T-helper 2 cell (primary cell): ENCODE results near the gene RALA.

Experiments used
- DNase-seq, 5 experiments: peaks; one replicate each; pipeline versions ENCODE4 v3.0.0 to v3.0.0-alpha.2; 2012 to 2022
- total RNA-seq, 2 donors: gene quantifications; one replicate each; lab custom pipeline; 2026; lab: John Stamatoyannopoulos, UW

RALA gene, protein sequence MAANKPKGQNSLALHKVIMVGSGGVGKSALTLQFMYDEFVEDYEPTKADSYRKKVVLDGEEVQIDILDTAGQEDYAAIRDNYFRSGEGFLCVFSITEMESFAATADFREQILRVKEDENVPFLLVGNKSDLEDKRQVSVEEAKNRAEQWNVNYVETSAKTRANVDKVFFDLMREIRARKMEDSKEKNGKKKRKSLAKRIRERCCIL
- 18.1 to 26.4 reads per million in 2 donors for total RNA-seq

DNA sequence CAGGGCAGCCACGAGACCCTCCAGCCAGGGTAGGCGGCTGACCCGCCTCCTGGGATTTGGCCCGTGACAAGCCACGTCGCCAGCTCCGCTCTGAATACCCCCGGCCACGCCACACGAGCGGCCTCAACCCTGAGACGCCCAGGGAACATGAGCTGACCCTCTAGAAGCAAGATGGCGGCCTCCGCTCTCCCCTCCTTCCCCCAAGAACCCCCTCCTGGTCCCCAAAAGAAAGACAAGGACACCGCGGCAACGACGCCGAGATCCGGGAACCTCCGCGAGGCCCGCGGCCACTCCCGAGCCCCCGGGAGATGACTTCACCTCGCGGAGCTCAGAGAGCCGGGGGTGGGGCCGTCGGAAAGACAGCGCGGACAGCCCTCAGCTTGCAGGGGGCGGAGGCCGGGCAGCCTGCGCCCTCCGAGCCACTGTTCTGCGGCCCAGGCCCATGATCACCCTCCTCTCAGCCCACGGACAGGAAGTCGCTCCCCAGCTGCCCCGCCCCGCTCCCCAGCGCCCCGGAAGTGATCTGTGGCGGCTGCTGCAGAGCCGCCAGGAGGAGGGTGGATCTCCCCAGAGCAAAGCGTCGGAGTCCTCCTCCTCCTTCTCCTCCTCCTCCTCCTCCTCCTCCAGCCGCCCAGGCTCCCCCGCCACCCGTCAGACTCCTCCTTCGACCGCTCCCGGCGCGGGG lies at the start of gene RALA:
Gene RALA (plus strand): TSS at position 526 of the 685 bp plus-strand sequence. CDS start 63,096 bp downstream, outside the sequence.
- DNase-seq: peak; percentile 74 to 94 (median 84)

GRCh38 chr7:39574673-39575349 lies 48.6 kb upstream of the RALA start:
- peak in 1 of 5 experiments; percentile 15 for DNase-seq

GRCh38 chr7:39577229-39577874 lies 46.0 kb upstream of the RALA start:
- DNase-seq: no peak

GRCh38 chr7:39580149-39580874 lies 43.1 kb upstream of the RALA start:
- peak; percentile 24 to 86 (median 46) for DNase-seq

DNA sequence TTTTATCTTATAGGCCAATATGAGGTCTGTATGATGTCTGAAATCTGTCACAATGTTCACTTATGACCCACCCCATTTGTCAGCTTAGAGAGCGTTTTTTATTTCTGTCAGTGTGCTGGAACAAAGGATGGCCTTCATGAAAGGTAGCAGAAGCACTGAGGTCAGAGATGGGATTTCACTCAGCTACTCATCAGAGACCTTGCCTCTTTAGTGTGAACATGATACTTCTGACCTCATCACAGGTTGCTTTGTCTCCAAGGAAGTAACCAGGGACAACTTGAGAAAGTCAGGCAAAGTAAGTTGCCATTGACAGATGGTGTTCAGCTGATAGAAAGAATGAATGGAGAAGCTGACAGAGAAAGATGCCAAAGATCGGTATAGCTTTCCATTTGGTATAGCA lies 40.8 kb upstream of the RALA start:
- no peak for DNase-seq

DNA sequence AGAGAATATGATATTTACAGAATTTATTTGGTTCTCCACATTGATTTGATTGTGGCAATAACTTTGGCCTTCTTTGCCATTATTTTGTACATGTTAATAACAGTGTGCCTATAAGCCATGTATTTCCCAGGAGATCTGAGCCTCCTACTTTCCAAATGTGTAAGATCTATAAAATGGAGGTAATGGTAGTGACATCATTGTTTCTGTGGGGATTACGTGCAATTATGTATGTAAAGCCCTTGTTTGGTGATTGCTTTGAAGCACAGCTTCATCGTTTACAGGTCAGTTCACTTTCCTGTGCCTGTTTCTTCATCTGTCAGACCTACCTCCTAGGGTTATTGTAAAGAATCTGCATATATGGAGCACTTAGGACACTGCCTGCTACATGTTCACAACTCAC lies 39.8 kb upstream of the RALA start:
- DNase-seq: no peak

DNA sequence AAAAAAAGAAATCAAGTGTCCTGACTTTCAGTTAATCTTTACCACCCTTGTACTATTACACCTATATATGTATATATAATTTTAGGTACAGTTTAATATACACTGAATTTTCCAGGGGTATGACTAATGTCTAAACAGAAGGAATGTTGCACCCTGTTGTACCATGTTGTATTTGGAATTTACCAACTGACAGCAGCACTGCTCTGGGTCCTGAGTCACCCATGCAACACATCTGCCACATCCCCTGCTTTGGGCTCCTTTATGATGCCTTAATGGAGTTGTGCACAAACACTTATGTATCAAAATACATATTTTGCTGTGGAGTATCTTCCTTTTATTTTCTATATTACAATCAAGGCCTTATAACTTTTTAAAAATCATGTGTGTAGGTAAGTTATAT lies 36.0 kb upstream of the RALA start:
- no peak for DNase-seq

- DNase-seq: no peak
Measured at GRCh38 chr7:39588416-39588815, 35.0 kb upstream of the RALA start.

GRCh38 chr7:39589323-39590111 lies 33.9 kb upstream of the RALA start:
- DNase-seq: peak in 4 of 5 experiments; percentile 24 to 92 (median 47)

- peak in 1 of 5 experiments; percentile 35 for DNase-seq
Measured at GRCh38 chr7:39592586-39592985, 30.8 kb upstream of the RALA start.

- DNase-seq: no peak
Measured at GRCh38 chr7:39594988-39595620, 28.3 kb upstream of the RALA start.

GRCh38 chr7:39602351-39602750 lies 21.0 kb upstream of the RALA start:
- DNase-seq: no peak

DNA sequence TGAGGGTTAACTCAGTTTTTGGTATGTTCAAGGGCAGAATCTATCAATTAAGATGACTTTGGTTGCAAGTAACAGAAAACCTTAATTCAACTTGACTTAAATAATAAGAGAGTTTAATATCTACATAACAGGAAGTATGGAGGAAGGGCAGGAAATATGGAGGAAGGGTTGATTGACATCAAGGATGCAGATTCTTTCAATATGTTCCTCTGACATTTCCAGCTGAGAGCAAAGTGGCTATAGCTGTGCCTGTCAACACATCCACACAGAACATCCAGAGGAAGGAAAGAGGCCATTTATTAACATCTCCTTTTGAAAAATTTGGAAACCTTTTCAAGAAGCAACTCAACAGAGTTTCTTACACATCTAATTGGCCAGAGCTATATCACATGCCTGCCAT lies 19.4 kb upstream of the RALA start:
- DNase-seq: no peak

DNA sequence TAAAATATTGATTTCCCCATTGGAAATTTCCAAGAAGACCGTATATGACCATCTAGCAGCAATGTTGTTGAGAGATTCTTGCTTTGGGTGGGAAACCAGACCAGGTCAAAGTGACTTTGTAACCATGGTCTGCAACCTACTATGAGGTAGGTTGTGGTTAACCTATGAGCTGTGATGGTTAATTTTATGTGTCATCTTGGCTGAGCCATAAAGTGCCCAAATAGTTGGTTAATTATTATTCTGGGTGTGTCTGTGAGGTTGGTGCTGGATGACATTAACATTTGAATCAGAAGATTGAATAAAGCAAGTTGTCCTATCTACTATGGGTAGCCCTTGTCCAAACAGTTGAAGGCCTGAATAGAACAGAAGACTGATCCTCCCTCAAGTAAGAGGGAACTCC lies 18.3 kb upstream of the RALA start:
- no peak for DNase-seq

DNA sequence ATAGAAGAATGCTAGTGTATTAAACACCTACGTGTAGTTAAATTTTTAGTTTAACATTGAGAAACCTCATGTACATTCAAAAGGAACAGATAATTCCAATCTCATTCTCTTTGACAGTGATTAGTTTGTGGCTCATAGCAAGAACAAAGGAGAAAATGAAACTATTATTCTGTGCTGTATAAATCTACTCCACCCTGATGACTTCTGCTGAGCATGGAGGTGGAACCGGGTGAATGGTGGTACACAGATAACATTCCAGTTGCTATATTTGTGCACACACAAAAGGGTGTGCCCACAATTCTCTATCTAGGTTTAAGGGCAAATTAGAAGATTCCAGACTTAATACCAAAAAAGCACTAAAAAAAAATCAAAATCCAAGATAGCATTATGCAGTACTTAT lies 17.0 kb upstream of the RALA start:
- no peak for DNase-seq

GRCh38 chr7:39606941-39607340 lies 16.4 kb upstream of the RALA start:
- DNase-seq: no peak

DNA sequence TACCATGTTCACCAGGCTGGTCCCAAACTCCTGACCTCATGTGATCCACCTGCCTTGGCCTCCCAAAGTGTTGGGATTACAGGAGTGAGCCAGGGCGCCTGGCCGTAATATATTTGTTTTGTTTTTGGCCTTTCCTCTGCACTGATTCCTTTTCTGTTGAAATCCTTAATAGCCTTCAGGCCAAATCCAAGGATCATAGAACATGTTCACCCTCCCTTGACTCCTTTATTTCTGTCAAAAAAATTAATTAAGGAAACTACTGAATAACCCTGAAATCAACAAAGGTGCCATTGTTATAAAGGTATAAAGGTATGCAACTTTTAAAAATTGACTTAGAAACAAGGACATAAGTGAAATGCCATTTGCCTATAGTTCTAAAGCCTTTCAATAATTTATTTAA lies 15.5 kb upstream of the RALA start:
- DNase-seq: no peak

- DNase-seq: no peak
Measured at GRCh38 chr7:39608278-39608677, 15.1 kb upstream of the RALA start.

DNA sequence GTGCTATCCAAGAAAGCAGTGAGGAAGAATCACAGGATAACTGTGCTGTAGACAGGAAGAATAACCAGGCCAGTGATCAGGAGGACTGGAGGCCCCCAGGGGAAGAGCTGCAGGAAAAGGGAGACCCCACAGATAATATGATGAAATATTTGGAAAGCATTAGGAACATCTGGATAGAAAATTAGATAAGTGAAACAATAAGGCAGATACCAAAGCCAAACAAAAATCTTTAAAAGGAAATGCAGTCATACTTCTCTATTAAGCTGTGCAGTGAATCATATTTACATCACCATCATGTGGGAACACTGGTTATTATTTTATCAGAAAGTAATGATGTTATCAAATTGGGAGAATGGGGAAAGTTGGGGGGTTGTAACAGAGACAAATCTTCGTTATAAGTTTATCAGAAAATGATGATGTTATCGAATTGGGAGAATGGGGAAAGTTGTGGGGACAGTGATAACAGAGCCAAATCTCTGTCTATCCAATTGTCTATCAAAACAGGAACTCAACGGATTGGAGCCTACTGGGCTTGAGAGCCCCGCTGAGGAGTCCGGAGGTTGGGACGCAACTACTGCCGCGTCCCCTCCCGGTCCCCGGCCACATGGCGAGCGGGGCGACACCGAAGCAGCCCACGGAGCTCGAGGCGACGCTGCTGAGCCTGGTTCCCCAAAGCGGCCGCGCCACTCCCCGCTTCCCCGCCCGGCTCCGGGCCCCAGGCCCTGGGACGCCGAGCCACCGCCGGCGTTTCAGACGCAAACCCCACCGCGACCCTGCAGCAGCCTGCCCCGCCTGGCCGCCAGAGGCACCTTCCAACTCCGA lies 14.0 kb upstream of the RALA start:
- no peak for DNase-seq

- DNase-seq: no peak
Measured at GRCh38 chr7:39609935-39610263, 13.5 kb upstream of the RALA start.

DNA sequence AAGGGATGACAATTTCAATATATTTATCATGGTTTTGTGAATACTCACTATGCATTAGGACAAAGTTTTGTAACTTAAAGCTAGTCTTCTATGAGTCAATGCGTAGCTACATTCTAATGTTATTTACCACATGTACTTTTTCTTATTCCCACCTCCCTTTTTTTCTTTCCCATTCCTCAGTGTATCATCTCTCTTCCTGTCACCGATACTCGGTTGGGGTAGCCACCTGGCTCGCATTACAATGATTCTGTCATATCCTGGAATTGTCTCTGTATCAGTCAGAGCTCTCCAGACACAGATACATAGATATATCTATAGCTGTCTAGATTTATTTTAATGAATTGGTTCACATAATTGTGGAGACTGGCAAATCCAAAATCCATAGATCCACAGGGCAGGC lies 9.8 kb upstream of the RALA start:
- DNase-seq: no peak
